ENCODE measurements around the gene SWAP70. TPM values are rescaled to one million over a fixed set of nuclear protein-coding genes. Genes with fewer than 3 reads are reported as not detected.
A peak's percentile ranks its signal among the peaks of the same experiment; 100 is the strongest.

The SWAP70 gene
- total and polyA plus RNA-seq, 2 of the 8 experiments (the other 6 are each of a cell fraction or from before 2014, with no cell fraction given): 14.8 to 37.5 TPM

- TF ChIP-seq KDM4A (IDR thresholded peaks at IDR 0.05; ENCODE audit: low read depth, low read length, severe bottlenecking): peak; percentile 93
- TF ChIP-seq KDM1A (IDR thresholded peaks at IDR 0.05; ENCODE audit: borderline replicate concordance, low read length): peak; percentile 49; the same call in 1 of the 2 replicates
- TF ChIP-seq RBBP5 (IDR thresholded peaks at IDR 0.05; ENCODE audit: borderline replicate concordance, low read depth, low read length): peak; percentile 41; the same call in 1 of the 2 replicates
- TF ChIP-seq POU5F1 (IDR thresholded peaks at IDR 0.05; ENCODE audit: low read depth, low read length): no peak
- TF ChIP-seq SP1 (IDR thresholded peaks at IDR 0.05; ENCODE audit: low read depth, low read length): no peak
- TF ChIP-seq TAF1 (IDR thresholded peaks at IDR 0.05; ENCODE audit: low read depth, low read length): peak; percentile 58; the same call in 1 of the 2 replicates
- TF ChIP-seq CTCF (IDR thresholded peaks at IDR 0.05; ENCODE audit: control extremely low read depth in 1 of 3, insufficient read depth in 1 of 3, low read depth in 1 of 3, low read length in 3 of 3): peak; percentile 84 to 93 (median 91)
- 0 out of 4 replicates have a peak, but pooled peaks of 1 of the 2 experiments have one; percentile 21 for TF ChIP-seq HDAC2 (IDR thresholded peaks at IDR 0.05; ENCODE audit: borderline replicate concordance in 1 of 2, low read depth in 2 of 2, low read length in 2 of 2)
- 0 out of 2 replicates have a peak, but pooled peaks have one; percentile 84 for TF ChIP-seq MAX (IDR thresholded peaks at IDR 0.05)
- 0 out of 2 replicates have a peak, but pooled peaks have one; percentile 29 for TF ChIP-seq PHF8 (conservative IDR thresholded peaks at IDR 0.05; ENCODE audit: low read depth, low read length)
These were observed 94.1 kb downstream of the SWAP70 start (continued) for GRCh38 chr11:9757809-9758636.
